OCI-LY1 (cell line): ENCODE data around the gene TCF21.

Experiments
- H2AFZ ChIP-seq: fragments of 200-600 bp; sonication (generic), shearing (Covaris generic); 2 replicates; pipeline ENCODE4 v1.6.0; 2014; ENCODE audit warnings: antibody characterized with exemption, mild to moderate bottlenecking, low read length
- H3F3A ChIP-seq: fragments of 200-600 bp; sonication (generic), shearing (Covaris generic); 2 replicates; pipeline ENCODE4 v1.6.0; 2014; ENCODE audit warnings: mild to moderate bottlenecking, antibody characterized with exemption, low read length, moderate library complexity; ENCODE audit not compliant: insufficient read depth
- H3K27ac ChIP-seq: fragments of 200-600 bp; sonication (generic); 2 replicates; pipeline ENCODE4 v1.5.1; 2014; ENCODE audit warnings: low read length, mixed run types, mild to moderate bottlenecking, low read depth; ENCODE audit not compliant: poor library complexity, severe bottlenecking
- H3K27me3 ChIP-seq: fragments of 200-600 bp; sonication (generic); 2 replicates; pipeline ENCODE4 v1.6.0; 2014; ENCODE audit warnings: antibody characterized with exemption, mild to moderate bottlenecking, low read length, moderate library complexity; ENCODE audit not compliant: insufficient read depth
- H3K36me3 ChIP-seq: fragments of 200-600 bp; sonication (generic); 2 replicates; pipeline ENCODE4 v1.6.1; 2014; ENCODE audit warnings: mild to moderate bottlenecking, antibody characterized with exemption, low read length, moderate library complexity, mixed read lengths; ENCODE audit not compliant: insufficient read depth
- H3K4me1 ChIP-seq: fragments of 200-600 bp; sonication (generic); 2 replicates; pipeline ENCODE4 v1.5.1; 2014; ENCODE audit warnings: mild to moderate bottlenecking, low read length, moderate library complexity; ENCODE audit not compliant: insufficient read depth, severe bottlenecking
- H3K4me2 ChIP-seq: fragments of 200-600 bp; sonication (generic), shearing (Covaris generic); 2 replicates; pipeline ENCODE4 v1.6.1; 2014; ENCODE audit warnings: low read length
- H3K4me3 ChIP-seq: fragments of 200-600 bp; sonication (generic); 2 replicates; pipeline ENCODE4 v1.5.1; 2014; ENCODE audit warnings: low read length, low read depth, mild to moderate bottlenecking, mixed read lengths; ENCODE audit not compliant: poor library complexity, severe bottlenecking
- H3K79me2 ChIP-seq: fragments of 200-600 bp; shearing (Covaris generic); 2 replicates; pipeline ENCODE4 v1.6.1; 2016; ENCODE audit warnings: mixed run types, low read length, mixed read lengths; ENCODE audit not compliant: insufficient read depth
- H3K9ac ChIP-seq: fragments of 200-600 bp; sonication (generic), shearing (Covaris generic); 2 replicates; pipeline ENCODE4 v1.6.1; 2014; ENCODE audit warnings: mild to moderate bottlenecking, low read length, mixed read lengths
- H3K9me2 ChIP-seq: fragments of 200-600 bp; sonication (generic), shearing (Covaris generic); 2 replicates; pipeline ENCODE4 v1.6.1; 2014; ENCODE audit warnings: low read depth, mild to moderate bottlenecking, low read length, mixed read lengths
- H3K9me3 ChIP-seq: fragments of 200-600 bp; shearing (Covaris generic); 2 replicates; pipeline ENCODE4 v1.6.1; 2014; ENCODE audit warnings: low read length, mixed read lengths
- H4K20me1 ChIP-seq: fragments of 200-600 bp; sonication (generic), shearing (Covaris generic); 2 replicates; pipeline ENCODE4 v1.6.0; 2016; ENCODE audit warnings: mild to moderate bottlenecking, low read length; ENCODE audit not compliant: insufficient read depth
- EZH2 ChIP-seq: fragments of 200-600 bp; sonication (generic), shearing (Covaris generic); IDR thresholded peaks from 2 replicates; pipeline ENCODE4 v1.8.0; 2017; ENCODE audit warnings: borderline replicate concordance, mixed run types, mild to moderate bottlenecking, antibody characterized with exemption, low read length, moderate library complexity, mixed read lengths
- TF ChIP-seq, protein P1 (sequence below): fragments of 200-600 bp; sonication (generic), shearing (Covaris generic); IDR thresholded peaks from 2 replicates; pipeline ENCODE4 v1.5.1; 2017; ENCODE audit warnings: mild to moderate bottlenecking, antibody characterized with exemption, low read length, moderate library complexity, mixed read lengths

The TCF21 gene

DNA sequence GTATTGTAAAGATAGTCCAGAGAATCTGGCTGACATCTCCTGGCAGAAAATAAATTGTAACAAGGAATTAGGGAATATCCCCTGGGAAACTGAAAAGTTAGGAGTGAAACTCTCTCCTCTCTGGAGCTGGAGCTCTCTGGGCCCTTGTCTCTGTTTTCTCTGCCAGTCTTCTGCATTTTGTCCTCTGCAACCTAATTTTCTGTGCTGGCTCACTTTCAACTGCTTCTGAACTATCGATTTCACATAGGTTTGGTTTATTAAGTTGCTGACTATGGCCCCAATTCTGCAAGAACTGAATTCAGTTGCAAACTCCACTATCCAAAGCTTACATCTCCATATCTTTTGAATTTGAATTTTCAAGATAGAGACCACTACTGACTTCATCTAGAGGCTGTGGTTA, 9.3 kb downstream of the TCF21 start:
- Histone ChIP-seq H3K27ac (no peak overlapping the region), H3F3A (no peaks in the 10 kb centered on the region), H3K4me3 (no peak overlapping the region), H3K9me2 (no peaks in the 10 kb centered on the region), H3K9me3 (no peaks in the 10 kb centered on the region), H3K27me3 (no peaks in the 10 kb centered on the region; the same call in 1 of the 2 replicates), H4K20me1 (no peaks in the 10 kb centered on the region), H3K4me1 (no peaks in the 10 kb centered on the region), H3K36me3 (no peaks in the 10 kb centered on the region), H3K79me2 (no peaks in the 10 kb centered on the region), H3K4me2 (no peak overlapping the region), H3K9ac (no peak overlapping the region), H2AFZ (no peak overlapping the region)
- TF ChIP-seq, protein P1, sequence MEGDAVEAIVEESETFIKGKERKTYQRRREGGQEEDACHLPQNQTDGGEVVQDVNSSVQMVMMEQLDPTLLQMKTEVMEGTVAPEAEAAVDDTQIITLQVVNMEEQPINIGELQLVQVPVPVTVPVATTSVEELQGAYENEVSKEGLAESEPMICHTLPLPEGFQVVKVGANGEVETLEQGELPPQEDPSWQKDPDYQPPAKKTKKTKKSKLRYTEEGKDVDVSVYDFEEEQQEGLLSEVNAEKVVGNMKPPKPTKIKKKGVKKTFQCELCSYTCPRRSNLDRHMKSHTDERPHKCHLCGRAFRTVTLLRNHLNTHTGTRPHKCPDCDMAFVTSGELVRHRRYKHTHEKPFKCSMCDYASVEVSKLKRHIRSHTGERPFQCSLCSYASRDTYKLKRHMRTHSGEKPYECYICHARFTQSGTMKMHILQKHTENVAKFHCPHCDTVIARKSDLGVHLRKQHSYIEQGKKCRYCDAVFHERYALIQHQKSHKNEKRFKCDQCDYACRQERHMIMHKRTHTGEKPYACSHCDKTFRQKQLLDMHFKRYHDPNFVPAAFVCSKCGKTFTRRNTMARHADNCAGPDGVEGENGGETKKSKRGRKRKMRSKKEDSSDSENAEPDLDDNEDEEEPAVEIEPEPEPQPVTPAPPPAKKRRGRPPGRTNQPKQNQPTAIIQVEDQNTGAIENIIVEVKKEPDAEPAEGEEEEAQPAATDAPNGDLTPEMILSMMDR: no peak
- no peak for TF ChIP-seq EZH2

GRCh38 chr6:133899556-133899955, 10.6 kb downstream of the TCF21 start:
- H3K27me3 ChIP-seq: no peaks in the 10 kb centered on the region; the same call in 1 of the 2 replicates
- no peaks in the 10 kb centered on the region for H3F3A ChIP-seq
- no peak overlapping the region for H2AFZ ChIP-seq
- H4K20me1 ChIP-seq: no peaks in the 10 kb centered on the region
- no peak overlapping the region for H3K27ac ChIP-seq
- no peaks in the 10 kb centered on the region for H3K79me2 ChIP-seq
- H3K36me3 ChIP-seq: no peaks in the 10 kb centered on the region
- TF ChIP-seq, protein P1: no peak
- no peak for TF ChIP-seq EZH2
- H3K9me3 ChIP-seq: no peaks in the 10 kb centered on the region
- no peaks in the 10 kb centered on the region for H3K4me1 ChIP-seq
- no peak overlapping the region for H3K4me2 ChIP-seq
- no peak overlapping the region for H3K9ac ChIP-seq
- H3K9me2 ChIP-seq: no peaks in the 10 kb centered on the region
- H3K4me3 ChIP-seq: no peak overlapping the region

GRCh38 chr6:133903855-133904254, 14.9 kb downstream of the TCF21 start:
- Histone ChIP-seq H3K27ac (no peak overlapping the region), H3K27me3 (no peaks in the 10 kb centered on the region), H3K4me3 (no peak overlapping the region), H3K9me3 (no peaks in the 10 kb centered on the region), H3K9ac (no peak overlapping the region), H3K36me3 (no peaks in the 10 kb centered on the region), H2AFZ (no peak overlapping the region), H3K4me2 (no peak overlapping the region), H3K79me2 (no peaks in the 10 kb centered on the region), H4K20me1 (no peaks in the 10 kb centered on the region), H3F3A (no peaks in the 10 kb centered on the region), H3K4me1 (no peaks in the 10 kb centered on the region), H3K9me2 (no peaks in the 10 kb centered on the region)
- TF ChIP-seq EZH2: no peak
- TF ChIP-seq, protein P1: no peak
